Lower lobe of right lung (tissue), 2 donors: ENCODE measurements around the gene FNTB. TPM values are rescaled to one million over a fixed set of nuclear protein-coding genes. Genes with fewer than 3 reads are reported as not detected.

Source experiments
- ATAC-seq, 2 donors: fragments of 200-7000 bp; cut with Tn5 transposase; one replicate each; pipeline ENCODE4 v1.9.1; 2020 to 2022; ENCODE audit warnings: mild to moderate bottlenecking in 2 of 2, moderate library complexity in 2 of 2
- DNase-seq: peaks from one replicate; pipeline ENCODE4 v3.0.0-alpha.2; 2020
- H3K27ac ChIP-seq: fragments of 200-600 bp; one replicate; pipeline ENCODE4 v1.8.0; 2022
- H3K27me3 ChIP-seq: fragments of 200-600 bp; one replicate; pipeline ENCODE4 v1.8.0; 2022; ENCODE audit warnings: low read depth
- H3K36me3 ChIP-seq: fragments of 200-600 bp; one replicate; pipeline ENCODE4 v1.8.0; 2022; ENCODE audit warnings: mild to moderate bottlenecking
- H3K4me1 ChIP-seq: fragments of 200-600 bp; one replicate; pipeline ENCODE4 v1.8.0; 2022
- H3K4me3 ChIP-seq: fragments of 200-600 bp; one replicate; pipeline ENCODE4 v1.8.0; 2022; ENCODE audit warnings: mild to moderate bottlenecking
- H3K9me3 ChIP-seq: fragments of 200-600 bp; one replicate; pipeline ENCODE4 v1.8.0; 2022
- intact Hi-C: fragments of 100-400 bp; cut with DNase I; formaldehyde crosslinking; loops from one replicate; pipeline ENCODE4 v1.11.0; 2022
- total RNA-seq: library from RNA; stranded (reverse); fragmentation: NEBNext Ultra II Directional; extraction: Animal tissue kit (Norgen Biotek cat#: 25700); gene quantifications from one replicate; pipeline ENCODE4 v1.2.1, GENCODE V29; 2021
- TF ChIP-seq, protein P1 (sequence below): fragments of 200-600 bp; IDR thresholded peaks from one replicate; pipeline ENCODE4 v1.8.0; 2022; ENCODE audit warnings: antibody characterized with exemption, mild to moderate bottlenecking
- donor health status: DM: no; HTN: yes; CAD: no; lungs with severe emphysema.

Gene FNTB
- total RNA-seq, 1 donor from 2014 or later = 14.0 TPM

DNA sequence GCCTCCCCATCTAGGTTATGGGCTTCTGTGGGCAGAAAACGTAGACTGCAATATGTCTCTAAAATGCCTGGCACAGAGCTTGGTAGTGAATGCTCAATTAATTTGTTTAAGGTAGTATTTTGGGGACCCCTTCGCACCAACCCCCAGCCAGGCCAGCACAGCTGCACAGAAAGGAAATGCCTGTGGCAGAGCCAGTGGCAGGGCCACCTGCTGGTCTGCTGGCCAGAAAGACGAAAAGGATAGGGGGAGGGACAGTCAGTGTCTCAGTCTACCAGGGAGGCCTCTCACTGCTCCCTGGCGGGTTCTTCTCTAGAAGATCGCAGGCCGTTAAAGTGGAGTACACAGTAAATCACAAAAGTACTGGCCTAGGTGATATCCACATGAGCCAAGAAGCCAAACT lies 18.0 kb upstream of the FNTB start:
- Histone ChIP-seq H3K27me3 (no peaks in the 10 kb centered on the region), H3K4me3 (no peak overlapping the region), H3K27ac (no peak overlapping the region), H3K36me3 (no peaks in the 10 kb centered on the region), H3K9me3 (no peaks in the 10 kb centered on the region), H3K4me1 (peaks cover 12% of the 10 kb centered on the region)
- no peak for DNase-seq
- ATAC-seq = no peak
- TF ChIP-seq, protein P1, sequence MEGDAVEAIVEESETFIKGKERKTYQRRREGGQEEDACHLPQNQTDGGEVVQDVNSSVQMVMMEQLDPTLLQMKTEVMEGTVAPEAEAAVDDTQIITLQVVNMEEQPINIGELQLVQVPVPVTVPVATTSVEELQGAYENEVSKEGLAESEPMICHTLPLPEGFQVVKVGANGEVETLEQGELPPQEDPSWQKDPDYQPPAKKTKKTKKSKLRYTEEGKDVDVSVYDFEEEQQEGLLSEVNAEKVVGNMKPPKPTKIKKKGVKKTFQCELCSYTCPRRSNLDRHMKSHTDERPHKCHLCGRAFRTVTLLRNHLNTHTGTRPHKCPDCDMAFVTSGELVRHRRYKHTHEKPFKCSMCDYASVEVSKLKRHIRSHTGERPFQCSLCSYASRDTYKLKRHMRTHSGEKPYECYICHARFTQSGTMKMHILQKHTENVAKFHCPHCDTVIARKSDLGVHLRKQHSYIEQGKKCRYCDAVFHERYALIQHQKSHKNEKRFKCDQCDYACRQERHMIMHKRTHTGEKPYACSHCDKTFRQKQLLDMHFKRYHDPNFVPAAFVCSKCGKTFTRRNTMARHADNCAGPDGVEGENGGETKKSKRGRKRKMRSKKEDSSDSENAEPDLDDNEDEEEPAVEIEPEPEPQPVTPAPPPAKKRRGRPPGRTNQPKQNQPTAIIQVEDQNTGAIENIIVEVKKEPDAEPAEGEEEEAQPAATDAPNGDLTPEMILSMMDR = no peak
- intact Hi-C loops = no loop called here

DNA sequence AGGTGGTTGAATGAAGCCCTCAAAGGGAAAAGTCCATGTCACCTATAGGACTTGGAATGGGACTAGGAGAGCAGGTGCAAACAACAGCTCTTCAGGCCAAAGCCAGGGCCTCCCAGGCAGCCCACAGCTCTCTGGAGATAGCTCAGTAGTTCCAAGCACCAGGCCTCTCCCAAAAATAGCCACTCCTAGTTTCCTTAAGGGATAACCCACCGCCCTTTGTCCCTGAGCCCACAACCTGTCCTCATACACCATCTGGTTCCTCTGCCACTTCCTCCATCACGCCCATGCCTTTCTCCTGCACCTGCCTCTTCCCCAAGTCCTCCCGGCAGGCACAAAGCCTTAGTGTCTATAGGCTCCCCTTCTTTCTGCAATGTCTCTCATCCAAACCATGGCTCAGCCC lies 16.7 kb upstream of the FNTB start:
- DNase-seq (no peak), ATAC-seq (no peak)
- H3K36me3 ChIP-seq = no peaks in the 10 kb centered on the region
- intact Hi-C loops = no loop called here
- no peaks in the 10 kb centered on the region for H3K9me3 ChIP-seq
- H3K27me3 ChIP-seq = no peaks in the 10 kb centered on the region
- H3K4me3 ChIP-seq = no peak overlapping the region
- H3K4me1 ChIP-seq = peaks cover 12% of the 10 kb centered on the region
- no peak overlapping the region for H3K27ac ChIP-seq
- TF ChIP-seq, protein P1 = no peak

DNA sequence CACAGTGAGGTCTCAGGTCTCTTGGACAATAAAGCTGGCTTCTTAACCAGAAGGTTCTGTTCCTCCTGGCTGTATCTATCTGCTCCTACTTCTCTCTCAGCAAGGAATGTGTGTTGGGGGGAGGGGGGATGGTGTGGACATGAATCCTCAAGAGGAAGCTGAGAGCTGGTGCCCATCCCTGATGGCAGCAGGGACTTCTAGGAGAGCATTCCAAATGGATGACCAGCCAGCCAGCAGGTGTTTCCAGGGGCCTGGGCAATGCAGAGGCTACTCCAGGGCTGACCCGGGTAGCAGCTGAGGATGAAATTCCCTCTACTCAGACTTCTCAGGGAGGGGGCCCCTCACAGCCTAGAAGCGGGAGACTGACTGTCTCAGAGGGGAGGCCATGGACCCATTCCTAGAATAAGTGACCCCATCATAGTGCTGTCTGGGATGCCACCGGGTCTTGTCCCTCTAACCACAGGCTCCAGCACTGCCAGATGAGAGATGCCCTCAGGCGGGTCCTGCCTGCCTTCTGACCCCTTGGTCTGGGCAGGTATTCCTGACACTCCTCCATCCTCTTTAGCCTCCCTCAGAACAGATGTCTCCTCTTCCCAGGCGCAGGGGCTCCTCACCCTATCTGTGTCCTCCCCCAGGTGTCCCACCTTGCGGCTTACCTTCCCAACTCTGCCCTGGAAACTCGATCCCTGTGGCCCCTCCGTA lies 15.8 kb upstream of the FNTB start:
- H3K4me1 ChIP-seq = peaks cover 12% of the 10 kb centered on the region
- no peaks in the 10 kb centered on the region for H3K36me3 ChIP-seq
- peak overlapping the region; percentile 36 for H3K27ac ChIP-seq
- H3K27me3 ChIP-seq = no peaks in the 10 kb centered on the region
- ATAC-seq (peak; percentile 3 to 23), DNase-seq (no peak)
- intact Hi-C loops = no loop called here
- no peaks in the 10 kb centered on the region for H3K9me3 ChIP-seq
- TF ChIP-seq, protein P1 = no peak
- peak overlapping the region; percentile 69 for H3K4me3 ChIP-seq

DNA sequence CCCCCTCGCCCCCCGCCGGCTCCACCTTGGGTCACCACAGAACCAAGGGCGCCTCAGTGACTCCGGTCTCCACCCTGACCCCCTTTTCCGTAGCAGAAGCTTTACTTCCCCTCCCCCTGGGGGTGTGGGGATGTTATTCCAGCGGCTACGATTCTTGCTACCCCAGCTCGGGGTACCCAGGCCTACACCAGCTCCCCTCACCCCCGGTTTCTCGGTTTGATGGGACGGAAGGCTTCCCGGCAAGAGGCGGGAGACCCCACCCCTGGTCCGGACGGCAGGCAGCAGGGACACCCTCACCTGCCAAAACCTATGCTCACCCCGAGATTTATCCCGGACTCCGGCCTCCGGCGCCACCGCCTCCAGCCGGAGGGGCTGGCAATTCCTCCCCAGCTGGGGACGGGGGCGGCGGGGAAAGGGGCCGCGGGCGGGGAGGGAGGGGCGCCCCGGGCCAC lies 15.2 kb upstream of the FNTB start:
- peak overlapping the region; percentile 36 for H3K27ac ChIP-seq
- peak; percentile 3 to 7 for ATAC-seq

DNA sequence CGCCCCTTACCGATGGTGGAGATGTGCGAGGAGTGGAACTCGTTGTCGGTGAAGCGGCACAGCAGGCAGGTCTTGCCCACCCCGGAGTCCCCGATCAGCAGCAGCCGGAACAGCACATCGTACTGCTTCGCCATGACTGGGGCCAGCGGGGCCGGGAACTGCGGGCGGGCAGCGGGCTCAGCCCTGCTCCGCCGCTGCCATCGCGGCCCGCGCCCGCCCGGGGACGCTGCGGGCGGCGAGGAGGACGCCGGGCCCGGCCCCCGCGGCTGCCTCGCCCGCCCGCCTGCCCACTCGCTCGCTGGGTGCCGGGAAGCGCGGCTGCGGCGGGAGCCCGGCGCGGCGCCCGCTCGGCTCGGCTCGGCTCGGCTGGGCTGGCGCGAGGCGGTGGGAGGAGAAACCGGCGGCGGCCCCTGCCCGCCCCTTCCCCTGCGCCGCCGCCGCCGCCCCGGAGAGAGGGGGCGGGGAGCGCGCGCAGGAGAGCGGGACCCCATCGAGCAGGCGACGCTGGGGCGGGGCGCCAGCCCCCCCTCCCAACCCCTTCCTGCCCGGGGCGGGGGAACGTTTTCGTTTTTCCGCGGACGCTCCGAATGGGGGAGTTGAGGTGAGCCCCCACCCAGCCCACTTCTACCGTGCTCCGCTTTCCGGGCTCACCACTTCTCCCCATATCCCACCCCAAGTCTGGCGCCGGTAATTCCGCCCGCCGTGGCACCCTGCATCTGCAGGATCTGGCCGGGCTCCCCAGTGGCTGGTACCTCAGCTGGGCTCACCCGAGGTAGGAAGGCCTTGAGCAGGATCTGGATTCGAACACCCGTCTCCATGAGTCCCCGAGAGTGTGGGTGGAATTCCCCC lies 14.5 kb upstream of the FNTB start, which contains the start of gene RAB15:
Gene RAB15, minus strand, starts transcription at position 394 of the 849 bp plus-strand sequence. Its CDS starts 260 bp downstream, at position 134.
- TF ChIP-seq, protein P1 = no peak
- DNase-seq (no peak), ATAC-seq (peak; percentile 69 to 76)
- Histone ChIP-seq H3K9me3 (no peaks in the 10 kb centered on the region), H3K36me3 (no peaks in the 10 kb centered on the region), H3K27ac (peak within 1 kb of the TSS; percentile 39), H3K4me3 (peak within 1 kb of the TSS; percentile 69), H3K4me1 (peaks cover 12% of the 10 kb centered on the region), H3K27me3 (no peaks in the 10 kb centered on the region)
- intact Hi-C loops = no loop called here

More for the DNA sequence above, 15.2 kb upstream of the FNTB start:
- intact Hi-C loops = no loop called here
- no peak for DNase-seq
- Histone ChIP-seq H3K27me3 (no peaks in the 10 kb centered on the region), H3K9me3 (no peaks in the 10 kb centered on the region), H3K4me3 (peak overlapping the region; percentile 69), H3K4me1 (peaks cover 12% of the 10 kb centered on the region), H3K36me3 (no peaks in the 10 kb centered on the region)
- TF ChIP-seq, protein P1 = no peak
